Pancreas (tissue), 10 donors: ENCODE measurements around the gene CDKAL1. TPM values are rescaled to one million over a fixed set of nuclear protein-coding genes. Genes with fewer than 3 reads are reported as not detected.

Experiments used
- ATAC-seq, 4 donors: fragments of 200-7000 bp; cut with Tn5 transposase; one replicate each; pipeline versions ENCODE4 v1.8.0 to v1.9.1; 2020; ENCODE audit warnings: mild to moderate bottlenecking in 4 of 4, moderate library complexity in 4 of 4
- DNase-seq, 6 donors: peaks; one replicate each; pipeline ENCODE4 v3.0.0-alpha.2; 2020
- FAIRE-seq: peaks from 2 replicates; lab custom pipeline; 2012; peaks lifted over from hg19 to GRCh38; lab: Jason Lieb, UNC
- H3K27ac ChIP-seq, 4 donors: fragments of 200-600 bp; sonication (generic); 1 replicate in 3 of 4; 2 replicates in 1 of 4; pipeline versions ENCODE4 v1.5.0 to v1.8.0; 2020
- H3K27me3 ChIP-seq, 4 donors: fragments of 200-600 bp; one replicate each; pipeline ENCODE4 v1.8.0; 2021
- H3K36me3 ChIP-seq, 3 donors: fragments of 200-600 bp; sonication (generic) in 1 of 3; one replicate each; pipeline versions ENCODE4 v1.5.0 to v1.8.0; 2020 to 2021
- H3K4me1 ChIP-seq, 3 donors: fragments of 200-600 bp; one replicate each; pipeline ENCODE4 v1.8.0; 2021
- H3K4me3 ChIP-seq, 4 donors: fragments of 200-600 bp; sonication (generic) in 2 of 4; one replicate each; pipeline versions ENCODE4 v1.5.0 to v1.8.0; 2020 to 2021
- H3K9me3 ChIP-seq, 4 donors: fragments of 200-600 bp; one replicate each; pipeline ENCODE4 v1.8.0; 2021
- WGBS, 2 donors: extraction: QIAGEN DNeasy Blood & Tissue Kit; methylation state at CpG; one replicate each; pipeline ENCODE4 v1.1.7; 2013; 5-methylcytosine and 5-hydroxymethylcytosine counted together
- intact Hi-C, 3 donors: fragments of 100-400 bp; cut with DNase I; formaldehyde crosslinking; loops; one replicate each; pipeline versions ENCODE4 v1.11.1 to v1.14.2; 2022
- polyA plus RNA-seq, 2 donors: library from polyadenylated mRNA; stranded (reverse); fragments of 200-250 nt; gene quantifications; one replicate each; pipeline ENCODE4 v1.2.3, GENCODE V29; 2013
- total RNA-seq, 6 donors: library from RNA; stranded (reverse); fragmentation: NEBNext Ultra II Directional in 4 of 6; extraction: Animal tissue kit (Norgen Biotek cat#: 25700) in 4 of 6; gene quantifications; one replicate each; pipeline versions ENCODE4 v1.2.1 to v1.2.4, GENCODE V29; 2021 to 2023
- TF ChIP-seq, protein P1 (sequence below), 4 donors: fragments of 200-600 bp; sonication (generic) in 3 of 4; IDR thresholded peaks; one replicate each; pipeline versions ENCODE4 v1.5.0 to v1.8.0; 2021; ENCODE audit warnings: antibody characterized with exemption in 4 of 4
- donor health status: healthy with polysubstance abuse.
- donor health status: DM: no; HTN: no; CAD: no; lungs with moderate emphysema.
- donor health status: DM: no; HTN: no; CAD: no.
- donor health status: control.
- donor health status: control.
- donor health status: Bipolar disorder and iron deficiency.
- donor health status: DM: yes; HTN: yes; CAD: no.
- donor health status: DM: no; HTN: no; CAD: no.
- donor health status: DM: no; HTN: no; CAD: no.
- donor health status: DM: yes; HTN: yes; CAD: no.

Gene CDKAL1
- total and polyA plus RNA-seq, 8 donors: 3.3 to 11.7 (median 8.2) TPM

DNA sequence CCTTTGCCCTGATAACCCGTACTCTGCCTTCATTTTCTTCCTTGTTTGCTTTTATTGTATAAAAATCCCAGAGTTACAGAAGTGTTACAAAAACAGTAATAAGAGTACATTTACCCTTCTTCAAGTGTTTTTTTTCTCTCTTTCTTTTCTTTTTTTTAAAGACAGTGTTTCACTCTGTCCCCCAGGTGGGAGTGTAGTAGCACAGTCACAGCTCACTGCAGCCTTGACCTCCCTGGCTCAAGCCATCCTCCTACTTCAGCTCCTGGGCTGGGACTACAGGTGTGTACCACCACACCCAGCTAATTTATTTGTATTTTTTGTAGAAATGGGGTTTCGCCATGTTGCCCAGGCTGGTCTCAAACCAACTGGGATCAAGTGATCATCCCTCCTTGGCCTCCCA is 402.7 kb downstream of the CDKAL1 start:
- TF ChIP-seq, protein P1, sequence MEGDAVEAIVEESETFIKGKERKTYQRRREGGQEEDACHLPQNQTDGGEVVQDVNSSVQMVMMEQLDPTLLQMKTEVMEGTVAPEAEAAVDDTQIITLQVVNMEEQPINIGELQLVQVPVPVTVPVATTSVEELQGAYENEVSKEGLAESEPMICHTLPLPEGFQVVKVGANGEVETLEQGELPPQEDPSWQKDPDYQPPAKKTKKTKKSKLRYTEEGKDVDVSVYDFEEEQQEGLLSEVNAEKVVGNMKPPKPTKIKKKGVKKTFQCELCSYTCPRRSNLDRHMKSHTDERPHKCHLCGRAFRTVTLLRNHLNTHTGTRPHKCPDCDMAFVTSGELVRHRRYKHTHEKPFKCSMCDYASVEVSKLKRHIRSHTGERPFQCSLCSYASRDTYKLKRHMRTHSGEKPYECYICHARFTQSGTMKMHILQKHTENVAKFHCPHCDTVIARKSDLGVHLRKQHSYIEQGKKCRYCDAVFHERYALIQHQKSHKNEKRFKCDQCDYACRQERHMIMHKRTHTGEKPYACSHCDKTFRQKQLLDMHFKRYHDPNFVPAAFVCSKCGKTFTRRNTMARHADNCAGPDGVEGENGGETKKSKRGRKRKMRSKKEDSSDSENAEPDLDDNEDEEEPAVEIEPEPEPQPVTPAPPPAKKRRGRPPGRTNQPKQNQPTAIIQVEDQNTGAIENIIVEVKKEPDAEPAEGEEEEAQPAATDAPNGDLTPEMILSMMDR (IDR thresholded peaks at IDR 0.05): no peak
- Histone ChIP-seq H3K36me3 (no peaks in the 10 kb centered on the region), H3K4me1 (peaks cover 0 to 9% (median 5%) of the 10 kb centered on the region in 3 donors), H3K27me3 (no peaks in the 10 kb centered on the region), H3K4me3 (no peak overlapping the region), H3K27ac (no peak overlapping the region), H3K9me3 (no peaks in the 10 kb centered on the region)
- WGBS, 2 donors: 97 to 98% methylated on average over 2 of the region's 2 CpGs
- ATAC-seq: no peak
- no peak for FAIRE-seq
- intact Hi-C loops: no loop called here
- no peak for DNase-seq

DNA sequence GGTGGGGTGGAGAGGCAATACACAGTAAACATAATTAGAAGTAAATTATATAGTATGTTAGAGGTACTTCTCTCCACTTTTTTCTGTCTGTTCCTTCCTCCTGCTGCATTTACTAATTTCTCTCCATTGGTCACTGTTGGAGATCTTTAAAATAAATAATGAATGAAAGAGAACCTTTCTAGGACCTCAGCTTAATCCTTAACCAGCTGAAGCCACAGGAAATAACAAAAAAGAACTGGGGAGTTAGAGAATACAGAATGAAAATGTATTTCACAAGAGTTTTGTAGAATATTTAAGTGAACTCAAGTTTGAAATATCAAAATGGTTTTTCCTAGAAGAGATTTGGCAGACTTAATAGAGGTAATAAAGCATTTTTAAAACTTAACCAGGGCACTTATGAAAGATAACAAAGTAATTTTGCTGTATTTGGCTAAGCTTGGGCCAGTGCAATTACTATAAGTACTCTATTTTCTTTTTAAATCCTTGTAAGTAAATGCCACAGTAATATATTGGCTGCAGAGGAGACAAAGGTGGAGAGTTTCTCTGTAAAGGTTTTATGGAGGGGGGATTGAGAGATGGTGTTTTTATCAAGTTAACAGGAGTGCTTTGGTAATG is 405.0 kb downstream of the CDKAL1 start:
- TF ChIP-seq, protein P1 (IDR thresholded peaks at IDR 0.05): no peak
- Histone ChIP-seq H3K27me3 (no peaks in the 10 kb centered on the region), H3K4me3 (no peak overlapping the region), H3K27ac (no peak overlapping the region), H3K4me1 (no peaks in the 10 kb centered on the region), H3K9me3 (no peaks in the 10 kb centered on the region), H3K36me3 (no peaks in the 10 kb centered on the region)
- ATAC-seq (no peak), FAIRE-seq (no peak), DNase-seq (no peak)
- intact Hi-C loops: no loop called here

DNA sequence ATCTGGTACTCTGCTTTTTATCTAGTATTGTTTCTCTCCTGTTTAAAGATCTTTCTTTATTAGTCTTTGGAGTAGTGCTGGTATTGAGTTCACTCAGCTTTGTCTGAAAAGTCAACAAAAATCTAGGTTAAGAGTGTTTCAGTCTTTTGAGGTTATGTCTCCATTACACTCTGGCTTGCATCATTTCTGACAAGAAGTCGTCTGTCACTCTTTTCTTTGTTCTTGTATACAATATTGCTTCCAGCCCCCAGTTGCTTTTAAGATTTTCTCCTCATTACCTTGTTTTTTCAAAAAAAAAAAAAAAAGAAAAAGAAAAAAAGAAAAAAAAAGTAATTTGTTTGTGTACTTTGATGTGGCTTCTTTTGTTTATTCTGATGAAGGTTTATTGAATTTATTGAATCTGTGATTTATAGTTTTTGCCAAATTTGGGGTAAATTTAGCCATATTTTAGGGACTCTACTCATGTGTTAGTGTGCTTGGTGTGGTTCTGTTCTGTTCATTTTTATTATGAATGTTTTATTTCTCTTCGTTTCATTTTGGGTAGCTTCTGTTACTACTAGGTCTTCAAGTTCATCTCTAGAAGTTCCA is 408.9 kb downstream of the CDKAL1 start:
- Histone ChIP-seq H3K4me3 (no peak overlapping the region), H3K4me1 (no peaks in the 10 kb centered on the region), H3K9me3 (no peaks in the 10 kb centered on the region), H3K27me3 (no peaks in the 10 kb centered on the region), H3K27ac (no peak overlapping the region), H3K36me3 (no peaks in the 10 kb centered on the region)
- 90 to 97% methylated on average over 2 of the region's 2 CpGs for WGBS, 2 donors
- TF ChIP-seq, protein P1 (IDR thresholded peaks at IDR 0.05): no peak
- ATAC-seq (no peak), DNase-seq (no peak), FAIRE-seq (no peak)
- intact Hi-C loops: no loop called here

DNA sequence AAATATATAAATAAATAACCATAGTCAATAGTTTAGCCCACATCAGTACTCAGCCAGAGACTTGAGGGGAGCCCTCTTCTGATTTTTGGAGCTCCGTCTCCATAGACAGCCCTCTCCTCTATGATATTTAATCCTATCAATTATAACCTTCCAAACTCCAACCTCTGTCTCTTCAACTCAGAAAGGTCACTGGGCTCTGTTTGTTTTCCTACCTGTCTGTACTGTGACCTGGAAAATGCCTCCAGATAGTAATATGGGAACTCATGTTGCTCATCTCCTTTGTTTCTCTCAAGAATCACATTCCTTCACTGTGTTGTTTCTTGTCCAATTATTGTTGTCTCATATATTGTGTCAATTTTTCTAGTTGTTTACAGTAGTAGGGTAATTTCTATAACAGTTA is 409.7 kb downstream of the CDKAL1 start:
- ATAC-seq: no peak
- Histone ChIP-seq H3K4me1 (no peaks in the 10 kb centered on the region), H3K36me3 (no peaks in the 10 kb centered on the region), H3K27ac (no peak overlapping the region), H3K27me3 (no peaks in the 10 kb centered on the region), H3K4me3 (no peak overlapping the region), H3K9me3 (no peaks in the 10 kb centered on the region)
- intact Hi-C loops: no loop called here
- no peak for DNase-seq
- WGBS, 2 donors: 100% methylated on average over 1 of the region's 1 CpG
- FAIRE-seq: no peak
- TF ChIP-seq, protein P1 (IDR thresholded peaks at IDR 0.05): no peak

DNA sequence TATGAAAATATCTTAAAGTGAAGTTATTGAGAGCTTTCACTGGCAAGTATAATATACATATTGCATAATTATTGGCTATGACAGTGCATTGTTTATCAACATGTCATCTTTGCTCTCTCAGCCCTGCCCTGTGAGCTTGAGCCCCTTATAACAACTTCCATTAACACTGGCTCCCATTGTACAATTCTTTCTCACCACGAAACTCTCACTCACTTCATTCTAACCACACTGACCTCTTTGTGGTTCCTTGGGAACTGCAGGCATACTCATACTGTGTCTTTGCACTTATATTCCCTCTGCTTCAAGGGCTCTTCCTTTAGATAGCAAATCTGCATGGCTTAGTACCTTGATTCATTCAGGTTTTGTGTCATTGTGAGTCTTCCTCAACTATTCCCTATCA is 411.8 kb downstream of the CDKAL1 start:
- ATAC-seq (no peak), FAIRE-seq (no peak), DNase-seq (no peak)
- Histone ChIP-seq H3K9me3 (no peaks in the 10 kb centered on the region), H3K4me1 (no peaks in the 10 kb centered on the region), H3K36me3 (no peaks in the 10 kb centered on the region), H3K4me3 (no peak overlapping the region), H3K27ac (no peak overlapping the region), H3K27me3 (no peaks in the 10 kb centered on the region)
- TF ChIP-seq, protein P1 (IDR thresholded peaks at IDR 0.05): no peak
- 93% methylated on average over 1 of the region's 1 CpG for WGBS, 2 donors
- intact Hi-C loops: no loop called here
